ENCODE results near the gene C5orf63. TPM values are rescaled to one million over a fixed set of nuclear protein-coding genes. Genes with fewer than 3 reads are reported as not detected.

C5orf63 gene
- total RNA-seq, 1 experiment from 2014 or later, result 1.2 TPM

DNA sequence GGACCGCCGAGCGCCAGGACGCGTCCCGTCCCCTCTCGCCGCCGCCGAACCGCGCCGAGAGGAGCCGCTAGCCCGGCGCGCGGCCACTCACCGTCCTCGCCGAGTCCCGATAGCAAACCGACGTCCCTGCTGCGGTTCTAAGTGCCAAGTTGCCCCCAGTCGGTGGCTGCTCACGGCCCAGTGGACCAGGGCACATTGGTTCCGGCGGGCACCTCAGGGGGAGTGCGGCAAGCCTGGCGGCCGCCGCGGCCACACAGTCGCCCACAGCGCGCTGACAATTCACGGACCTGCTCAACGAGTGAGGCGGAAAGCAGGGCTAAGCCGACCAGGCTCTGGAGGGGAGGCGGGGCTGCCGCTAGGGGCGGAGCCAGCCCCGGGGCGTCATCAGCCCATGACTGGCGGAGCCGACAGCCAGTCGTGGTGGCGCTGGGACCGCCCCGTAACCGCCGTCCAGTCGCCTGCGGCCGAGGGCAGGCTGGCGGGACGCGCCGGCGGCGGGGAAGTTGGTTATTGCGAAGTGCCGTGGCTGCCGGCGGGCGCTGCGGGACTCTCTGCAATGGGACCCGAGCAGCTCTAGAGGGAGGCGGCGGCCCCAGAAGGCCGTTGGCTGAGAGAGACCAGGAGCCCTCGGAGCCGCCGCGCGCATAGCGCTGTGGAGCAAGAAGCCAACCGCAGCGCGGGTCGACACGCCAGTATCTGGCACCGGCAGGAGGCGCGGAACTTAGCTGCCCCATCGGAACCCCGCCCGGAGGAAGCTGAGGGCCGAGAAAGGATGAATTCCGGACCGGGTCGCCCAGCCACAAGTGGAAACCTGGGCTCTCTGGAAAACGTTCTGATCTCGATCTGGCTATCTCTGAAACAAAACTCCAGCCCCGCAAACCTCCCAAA is 42.8 kb downstream of the C5orf63 start, which contains the start of gene MARCHF3:
MARCHF3 (minus strand) TSS at position 300 of the 888 bp plus-strand sequence. CDS start 112,387 bp downstream, outside the sequence.
- no peak within 1 kb of the TSS for H2BK12ac ChIP-seq (ENCODE audit: insufficient read length, low read depth, low read length)

More for the DNA sequence above, 42.8 kb downstream of the C5orf63 start, which contains the start of gene MARCHF3:
- no CpG with 5 or more reads among the region's 97 CpGs for WGBS (ENCODE audit: extremely low coverage, insufficient read length, low lambda C conversion rate)
- TF ChIP-seq, protein P1, sequence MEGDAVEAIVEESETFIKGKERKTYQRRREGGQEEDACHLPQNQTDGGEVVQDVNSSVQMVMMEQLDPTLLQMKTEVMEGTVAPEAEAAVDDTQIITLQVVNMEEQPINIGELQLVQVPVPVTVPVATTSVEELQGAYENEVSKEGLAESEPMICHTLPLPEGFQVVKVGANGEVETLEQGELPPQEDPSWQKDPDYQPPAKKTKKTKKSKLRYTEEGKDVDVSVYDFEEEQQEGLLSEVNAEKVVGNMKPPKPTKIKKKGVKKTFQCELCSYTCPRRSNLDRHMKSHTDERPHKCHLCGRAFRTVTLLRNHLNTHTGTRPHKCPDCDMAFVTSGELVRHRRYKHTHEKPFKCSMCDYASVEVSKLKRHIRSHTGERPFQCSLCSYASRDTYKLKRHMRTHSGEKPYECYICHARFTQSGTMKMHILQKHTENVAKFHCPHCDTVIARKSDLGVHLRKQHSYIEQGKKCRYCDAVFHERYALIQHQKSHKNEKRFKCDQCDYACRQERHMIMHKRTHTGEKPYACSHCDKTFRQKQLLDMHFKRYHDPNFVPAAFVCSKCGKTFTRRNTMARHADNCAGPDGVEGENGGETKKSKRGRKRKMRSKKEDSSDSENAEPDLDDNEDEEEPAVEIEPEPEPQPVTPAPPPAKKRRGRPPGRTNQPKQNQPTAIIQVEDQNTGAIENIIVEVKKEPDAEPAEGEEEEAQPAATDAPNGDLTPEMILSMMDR (conservative IDR thresholded peaks at IDR 0.05), result peak; percentile 45; the same call in 2 of the 3 replicates
- Histone ChIP-seq H2BK15ac (ENCODE audit: low read depth, low read length) (no peak within 1 kb of the TSS), H2AK5ac (ENCODE audit: insufficient read length, low read length) (no peak within 1 kb of the TSS), H4K8ac (replicated peaks; ENCODE audit: insufficient read length, low read depth, low read length) (no peak within 1 kb of the TSS), H4K5ac (ENCODE audit: insufficient read length, low read depth, low read length) (no peak within 1 kb of the TSS), H2BK20ac (ENCODE audit: low read depth, low read length, poor library complexity, severe bottlenecking) (no peak within 1 kb of the TSS), H3T11ph (ENCODE audit: low read length) (no peak within 1 kb of the TSS), H3K79me1 (ENCODE audit: insufficient read depth, low read depth, low read length, poor library complexity, severe bottlenecking) (no peaks in the 10 kb centered on the region), H2AFZ (ENCODE audit: low read length) (no peak within 1 kb of the TSS), H4K20me1 (ENCODE audit: control insufficient read depth, insufficient read depth, insufficient read length) (no peaks in the 10 kb centered on the region), H3K79me2 (ENCODE audit: insufficient read depth, low read length) (no peaks in the 10 kb centered on the region), H3K23me2 (ENCODE audit: insufficient read length, low read depth, low read length, poor library complexity, severe bottlenecking) (peaks cover 18% of the 10 kb centered on the region), H3K27me3 (ENCODE audit: insufficient read depth, low read length) (no peaks in the 10 kb centered on the region; the same call in 1 of the 2 replicates), H3K18ac (ENCODE audit: insufficient read length, low read depth, low read length) (peak within 1 kb of the TSS; percentile 3), H3K27ac (ENCODE audit: insufficient read length, low read depth, low read length) (no peak within 1 kb of the TSS), H2BK120ac (ENCODE audit: low read depth, low read length, poor library complexity, severe bottlenecking) (no peak within 1 kb of the TSS), H3K9ac (ENCODE audit: extremely low read depth, insufficient read length, low read length) (peak within 1 kb of the TSS; percentile 62), H3K56ac (ENCODE audit: insufficient read length, low read depth, low read length) (no peak within 1 kb of the TSS), H4K91ac (ENCODE audit: insufficient read length, low read depth, low read length) (no peak within 1 kb of the TSS), H3K4ac (ENCODE audit: low read depth, low read length) (no peak within 1 kb of the TSS), H3K23ac (ENCODE audit: insufficient read length, low read depth, low read length) (no peak within 1 kb of the TSS), H3K9me3 (ENCODE audit: control insufficient read depth, low read depth, low read length) (no peaks in the 10 kb centered on the region), H3K14ac (ENCODE audit: insufficient read depth, low read length) (peak within 1 kb of the TSS; percentile 64), H2BK5ac (ENCODE audit: insufficient read length, low read length) (no peak within 1 kb of the TSS), H3K4me1 (ENCODE audit: insufficient read depth, low read length) (0 out of 2 replicates have a peak, but pooled peaks cover 2% of the 10 kb centered on the region), H3K4me2 (ENCODE audit: insufficient read depth, insufficient read length, low read length) (peak within 1 kb of the TSS; percentile 55)
- Mint-ChIP-seq H3K27ac (peak within 1 kb of the TSS in 1 of 3 experiments; percentile 86; a peak in 1 of 7 replicates), H3K9me3 (peaks cover 0 to 3% of the 10 kb centered on the region in 2 experiments; a peak in 1 of 5 replicates), H3K27me3 (ENCODE audit: low read depth) (peaks cover 48% of the 10 kb centered on the region), H3K36me3 (ENCODE audit: insufficient read depth in 1 of 3, low read depth in 3 of 3) (peaks cover 0 to 4% (median 0%) of the 10 kb centered on the region in 3 experiments; a peak in 1 of 7 replicates), H3K4me1 (peaks cover 34 to 36% of the 10 kb centered on the region in 2 experiments), H3K4me3 (peak within 1 kb of the TSS; percentile 81 to 88)
- peak; percentile 97 for DNase-seq

All from H9 (cell line).